Liver (tissue), 9 donors: Measurements from ENCODE around the gene KDELR1. TPM values are rescaled to one million over a fixed set of nuclear protein-coding genes. Genes with fewer than 3 reads are reported as not detected.

ENCODE experiments used
- DNase-seq: peaks from one replicate; pipeline ENCODE4 v3.0.0-alpha.2; 2017; ENCODE audit warnings: low spot score
- H3K27ac ChIP-seq, 2 donors: one replicate each; pipeline ENCODE4 v1.7.0; 2013; ENCODE audit warnings: inconsistent platforms in 2 of 2, low read length in 2 of 2, control low read depth in 1 of 2, low read depth in 1 of 2, mild to moderate bottlenecking in 1 of 2
- H3K27me3 ChIP-seq, 4 donors: one replicate each; pipeline versions ENCODE4 v1.6.1 to v1.7.0; 2013; ENCODE audit warnings: low read length in 3 of 4, inconsistent platforms in 1 of 4, mild to moderate bottlenecking in 1 of 4, moderate library complexity in 1 of 4; ENCODE audit not compliant: control insufficient read depth in 4 of 4, insufficient read depth in 4 of 4
- H3K36me3 ChIP-seq, 4 donors: one replicate each; pipeline versions ENCODE4 v1.6.1 to v1.7.0; 2013; ENCODE audit warnings: low read length in 3 of 4, mild to moderate bottlenecking in 3 of 4, low read depth in 1 of 4, moderate library complexity in 1 of 4; ENCODE audit not compliant: control insufficient read depth in 4 of 4, insufficient read depth in 3 of 4
- H3K4me1 ChIP-seq, 4 donors: one replicate each; pipeline versions ENCODE4 v1.6.1 to v1.7.0; 2013; ENCODE audit warnings: low read length in 3 of 4, mild to moderate bottlenecking in 3 of 4, moderate library complexity in 1 of 4; ENCODE audit not compliant: control insufficient read depth in 4 of 4, insufficient read depth in 4 of 4
- H3K4me3 ChIP-seq, 3 donors: one replicate each; pipeline versions ENCODE4 v1.6.1 to v1.7.0; 2013; ENCODE audit warnings: low read length in 3 of 3, control low read depth in 1 of 3, low read depth in 1 of 3, mild to moderate bottlenecking in 1 of 3
- H3K9ac ChIP-seq, 2 donors: one replicate each; pipeline ENCODE4 v1.7.0; 2013; ENCODE audit warnings: low read length in 2 of 2, mild to moderate bottlenecking in 2 of 2, moderate library complexity in 2 of 2, control low read depth in 1 of 2, low read depth in 1 of 2
- H3K9me3 ChIP-seq, 4 donors: one replicate each; pipeline versions ENCODE4 v1.6.1 to v1.7.0; 2013; ENCODE audit warnings: low read length in 3 of 4; ENCODE audit not compliant: control insufficient read depth in 4 of 4
- ATF3 ChIP-seq: IDR thresholded peaks from 2 replicates; pipeline ENCODE4 v1.6.1; 2016; ENCODE audit warnings: antibody characterized with exemption
- CTCF ChIP-seq: fragments of 150-350 bp; IDR thresholded peaks from 2 replicates; pipeline ENCODE4 v1.5.1; 2017; ENCODE audit warnings: improper control_type of control experiment, low read depth, low read length; ENCODE audit not compliant: missing input control
- FOXA2 ChIP-seq: IDR thresholded peaks from 2 replicates; pipeline ENCODE4 v1.6.1; 2016; ENCODE audit warnings: antibody characterized with exemption
- HNF4G ChIP-seq: IDR thresholded peaks from 2 replicates; pipeline ENCODE4 v1.6.1; 2016; ENCODE audit warnings: antibody characterized with exemption
- MAX ChIP-seq: IDR thresholded peaks from 2 replicates; pipeline ENCODE4 v1.6.1; 2016; ENCODE audit warnings: antibody characterized with exemption
- NR2F2 ChIP-seq: IDR thresholded peaks from 2 replicates; pipeline ENCODE4 v1.6.1; 2016; ENCODE audit warnings: antibody characterized with exemption
- RAD21 ChIP-seq, 2 donors: IDR thresholded peaks; 2 replicates each; pipeline ENCODE4 v1.6.1; 2016; ENCODE audit warnings: antibody characterized with exemption in 2 of 2, mild to moderate bottlenecking in 2 of 2
- RXRA ChIP-seq, 2 donors: IDR thresholded peaks; 2 replicates each; pipeline ENCODE4 v1.6.1; 2017 to 2018; ENCODE audit warnings: antibody characterized with exemption in 2 of 2, mild to moderate bottlenecking in 1 of 2
- TAF1 ChIP-seq: conservative IDR thresholded peaks from 2 replicates; pipeline ENCODE4 v1.6.1; 2016; ENCODE audit warnings: antibody characterized with exemption, mild to moderate bottlenecking
- YY1 ChIP-seq: IDR thresholded peaks from 2 replicates; pipeline ENCODE4 v1.6.1; 2016; ENCODE audit warnings: antibody characterized with exemption, mild to moderate bottlenecking
- ZBTB33 ChIP-seq: IDR thresholded peaks from 2 replicates; pipeline ENCODE4 v1.6.1; 2016; ENCODE audit warnings: antibody characterized with exemption
- WGBS: extraction: QIAGEN DNeasy Blood & Tissue Kit; methylation state at CpG from one replicate; pipeline ENCODE4 v1.1.7; 2013; 5-methylcytosine and 5-hydroxymethylcytosine counted together
- polyA plus RNA-seq, 2 donors: library from polyadenylated mRNA; stranded (reverse) in 1 of 2; unstranded in 1 of 2; fragments of 200-250 nt in 1 of 2; fragments of >200 nt in 1 of 2; fragmentation: Nextera tagmentation in 1 of 2; extraction: Ambion mirVana in 1 of 2; gene quantifications; one replicate each; pipeline versions ENCODE4 v1.2.1 to v1.2.3, GENCODE V29; 2013 to 2015
- total RNA-seq, 2 donors: library from RNA; depleted of rRNA; stranded (reverse); fragments of >200 nt; gene quantifications; one replicate each; pipeline ENCODE4 v1.2.3, GENCODE V29; 2014
- donor health status: healthy.
- donor health status: healthy.
- donor health status: healthy.
- donor health status: healthy.
- donor health status: healthy.

Gene KDELR1
- total and polyA plus RNA-seq, 4 donors, result 32.3 to 94.9 (median 47.0) TPM

- Histone ChIP-seq H3K27ac (no peak overlapping the region), H3K27me3 (no peaks in the 10 kb centered on the region), H3K4me1 (peaks cover 3 to 7% (median 5%) of the 10 kb centered on the region in 4 donors), H3K9me3 (no peaks in the 10 kb centered on the region), H3K9ac (no peak overlapping the region), H3K4me3 (no peak overlapping the region), H3K36me3 (no peaks in the 10 kb centered on the region)
- DNase-seq, result no peak
- 90% methylated on average over 6 of the region's 6 CpGs for WGBS
- TF ChIP-seq TAF1 (no peak), FOXA2 (no peak), NR2F2 (no peak), ZBTB33 (no peak), ATF3 (no peak)
Measured at GRCh38 chr19:48418317-48419064, 27.1 kb upstream of the KDELR1 start.

GRCh38 chr19:48417421-48417820 lies 26.1 kb upstream of the KDELR1 start:
- no peak for DNase-seq
- no peak overlapping the region for H3K4me3 ChIP-seq
- H3K27me3 ChIP-seq, result no peaks in the 10 kb centered on the region
- H3K4me1 ChIP-seq, result peaks cover 3 to 7% (median 5%) of the 10 kb centered on the region in 4 donors
- no peak overlapping the region for H3K9ac ChIP-seq
- TF ChIP-seq ATF3 (no peak), RAD21 (IDR thresholded peaks at IDR 0.05) (no peak), RXRA (IDR thresholded peaks at IDR 0.05) (no peak), YY1 (no peak), MAX (no peak), FOXA2 (no peak), CTCF (no peak), ZBTB33 (no peak), HNF4G (no peak)
- WGBS, result 63% methylated on average over 7 of the region's 7 CpGs
- H3K36me3 ChIP-seq, result no peaks in the 10 kb centered on the region
- no peaks in the 10 kb centered on the region for H3K9me3 ChIP-seq
- H3K27ac ChIP-seq, result no peak overlapping the region
